Inferior parietal cortex (tissue), 1 donor: ENCODE results near the gene HRH2.
"Not testable (repeated sequence)": the region's sequence is repeated elsewhere in the genome, so short reads cannot be mapped to it uniquely, and the experiment has no call there.

Experiments used
- DNase-seq: peaks from one replicate; pipeline ENCODE4 v3.0.0-alpha.2; 2016; ENCODE audit errors: extremely low spot score

HRH2 gene, protein sequence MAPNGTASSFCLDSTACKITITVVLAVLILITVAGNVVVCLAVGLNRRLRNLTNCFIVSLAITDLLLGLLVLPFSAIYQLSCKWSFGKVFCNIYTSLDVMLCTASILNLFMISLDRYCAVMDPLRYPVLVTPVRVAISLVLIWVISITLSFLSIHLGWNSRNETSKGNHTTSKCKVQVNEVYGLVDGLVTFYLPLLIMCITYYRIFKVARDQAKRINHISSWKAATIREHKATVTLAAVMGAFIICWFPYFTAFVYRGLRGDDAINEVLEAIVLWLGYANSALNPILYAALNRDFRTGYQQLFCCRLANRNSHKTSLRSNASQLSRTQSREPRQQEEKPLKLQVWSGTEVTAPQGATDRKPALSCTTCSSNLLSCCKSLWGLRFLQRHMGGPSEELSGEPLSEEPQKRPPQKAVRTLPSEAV

DNA sequence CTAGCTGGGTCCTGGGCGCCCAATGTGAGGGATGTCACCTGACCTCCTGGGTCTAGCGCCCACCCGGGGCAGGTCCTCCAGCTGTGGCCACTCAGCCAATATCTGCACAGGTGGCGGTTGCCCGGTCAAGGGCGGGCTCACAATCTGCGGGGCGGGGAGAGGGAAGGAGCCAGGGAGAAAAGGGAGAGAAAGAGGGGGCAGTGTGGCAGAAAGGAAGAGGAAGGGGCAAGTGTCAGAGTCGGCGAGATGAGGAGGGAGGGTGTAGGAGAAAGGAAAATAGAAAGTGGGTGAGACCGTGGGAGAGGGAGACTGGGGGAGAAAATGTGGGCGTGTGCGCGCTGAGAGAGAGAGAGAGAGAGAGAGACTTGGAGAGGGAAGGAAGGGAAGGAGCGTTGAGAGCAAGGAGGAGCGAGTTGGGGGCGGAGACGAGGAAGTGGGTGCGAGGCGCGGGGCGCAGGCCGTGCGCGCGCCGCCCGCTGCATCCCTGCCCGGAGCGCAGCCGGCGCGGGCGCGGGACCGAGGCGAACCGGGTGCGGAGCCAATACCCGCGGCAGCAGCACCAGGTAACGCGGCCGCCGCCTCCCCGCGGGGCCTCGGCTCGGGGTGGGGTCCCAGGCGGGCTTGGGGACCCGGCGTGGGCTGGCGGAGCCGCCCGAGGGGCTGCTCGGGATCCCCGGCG, at the start of gene HRH2:
TSS of gene HRH2 (plus strand) at position 479 of the 679 bp plus-strand sequence. CDS start 25,163 bp downstream, outside the sequence.
- no peak for DNase-seq

DNA sequence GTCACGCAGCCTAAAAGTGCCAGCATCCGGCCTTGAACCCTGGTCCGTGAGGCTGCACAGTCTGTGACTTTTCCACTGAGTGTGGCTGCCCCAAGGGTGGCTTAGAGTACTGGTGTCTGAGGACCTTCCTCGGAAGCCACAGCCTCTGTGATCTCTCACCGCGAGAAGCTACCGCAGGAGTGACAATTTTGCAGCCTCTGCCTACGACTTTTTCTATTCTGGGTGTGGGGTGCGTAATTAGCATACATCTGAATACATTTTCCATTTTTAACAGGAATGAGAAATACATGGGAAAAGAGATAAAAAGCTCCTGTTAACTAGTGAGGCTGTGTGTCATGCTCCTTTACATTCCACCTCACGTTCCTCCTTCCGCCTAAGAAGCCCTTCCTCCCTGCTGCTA, 48.3 kb upstream of the HRH2 start:
- DNase-seq: no peak

DNA sequence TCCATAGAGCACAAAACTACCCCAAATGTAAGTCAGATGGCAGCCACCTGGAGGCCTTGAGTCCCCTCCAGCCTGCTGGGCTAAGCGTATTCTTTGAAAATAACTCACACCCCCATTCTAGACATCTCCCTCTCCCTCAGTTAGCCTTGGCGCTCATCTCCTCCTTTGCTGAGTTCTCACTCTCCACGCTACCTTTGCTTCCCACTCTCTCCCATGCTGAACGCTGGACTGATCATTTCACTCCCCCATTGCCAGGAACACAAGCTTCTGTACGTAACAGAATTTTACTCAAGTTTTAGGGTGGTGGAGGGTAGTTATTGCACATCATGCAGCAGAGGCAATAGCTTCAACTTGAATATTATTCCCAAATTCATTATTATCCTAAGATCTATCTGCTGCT, 47.5 kb upstream of the HRH2 start:
- DNase-seq: no peak

DNA sequence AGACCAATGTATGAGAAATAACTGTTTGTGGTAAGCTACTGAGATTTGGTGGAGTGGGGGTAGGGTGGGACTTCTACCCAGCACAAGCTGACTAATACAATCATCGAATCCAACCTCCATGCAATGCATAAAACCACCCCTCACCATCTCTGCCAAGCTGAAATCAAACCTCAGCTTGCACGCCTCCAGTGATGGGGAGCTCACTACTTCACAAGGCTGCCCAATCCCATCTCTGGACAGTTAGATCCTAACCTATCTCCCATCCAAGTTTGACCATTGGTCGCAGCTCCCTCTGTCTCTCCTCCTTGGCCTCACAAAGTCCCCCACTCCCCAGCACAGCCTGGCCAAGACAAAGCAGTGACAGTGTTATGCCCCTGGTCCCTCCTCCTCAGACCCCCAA, 47.0 kb upstream of the HRH2 start:
- no peak for DNase-seq

DNA sequence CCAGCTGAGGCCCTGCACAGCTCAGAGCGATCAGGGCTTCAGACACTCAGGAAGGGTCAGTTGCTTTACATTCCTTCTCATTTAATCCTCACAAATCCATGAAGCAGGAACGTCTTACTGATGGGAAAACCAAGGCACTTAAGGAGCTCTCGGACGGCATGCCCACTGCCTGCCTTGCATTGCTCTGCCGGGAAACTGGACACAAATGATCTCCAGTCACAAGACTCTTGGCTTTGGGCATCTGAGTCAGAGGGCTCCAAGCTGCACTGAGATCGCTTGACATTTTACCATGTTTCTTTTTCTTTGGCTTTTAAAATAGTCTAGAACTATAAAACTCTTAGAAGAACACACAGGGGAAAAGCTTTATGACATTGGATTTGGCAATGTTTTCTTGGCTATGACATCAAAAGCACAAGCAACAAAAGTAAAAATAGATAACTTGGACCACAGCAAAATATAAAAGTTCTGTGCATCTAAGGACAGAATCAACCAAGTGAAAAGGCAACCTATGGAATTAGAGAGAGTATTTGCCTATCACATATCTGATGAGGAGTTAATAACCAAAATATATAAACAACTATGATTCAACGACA, 43.6 kb upstream of the HRH2 start:
- DNase-seq: no peak

DNA sequence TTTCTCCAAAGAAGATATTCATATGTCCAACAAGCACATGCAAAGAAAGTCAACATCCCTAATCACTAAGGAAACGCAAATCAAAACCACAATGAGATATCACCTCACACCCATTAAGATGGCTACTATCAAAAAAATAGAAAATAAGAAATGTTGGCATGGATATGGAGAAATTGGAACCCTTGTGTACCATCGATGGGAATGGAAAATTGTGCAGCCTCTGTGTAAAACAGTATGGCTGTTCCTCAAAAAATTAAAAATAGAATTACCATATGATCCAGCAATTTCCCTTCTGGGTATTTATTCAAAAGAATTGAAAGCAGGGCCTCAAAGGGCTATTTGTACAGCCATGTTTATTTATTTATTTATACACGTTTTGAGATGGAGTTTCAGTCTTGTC, 43.0 kb upstream of the HRH2 start:
- no peak for DNase-seq

DNA sequence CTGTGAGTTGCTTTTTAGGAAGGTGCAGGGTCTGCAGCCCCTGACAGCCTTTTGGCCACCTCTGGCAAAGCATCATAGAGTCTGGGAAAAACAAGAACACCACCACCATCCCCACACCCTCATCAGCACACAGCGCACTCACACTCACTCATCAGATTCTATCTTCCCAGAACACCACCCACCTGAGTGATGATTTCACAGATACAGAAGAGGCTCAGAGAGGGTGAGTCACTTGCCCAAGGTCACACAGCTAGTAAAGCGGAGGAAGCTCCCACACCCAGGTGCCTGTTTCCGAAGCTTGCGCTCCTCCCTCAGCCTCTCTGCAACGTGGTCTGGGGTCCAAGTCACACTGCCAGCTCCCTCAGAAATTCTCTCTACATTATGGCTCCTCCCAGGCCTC, 41.8 kb upstream of the HRH2 start:
- no peak for DNase-seq

DNA sequence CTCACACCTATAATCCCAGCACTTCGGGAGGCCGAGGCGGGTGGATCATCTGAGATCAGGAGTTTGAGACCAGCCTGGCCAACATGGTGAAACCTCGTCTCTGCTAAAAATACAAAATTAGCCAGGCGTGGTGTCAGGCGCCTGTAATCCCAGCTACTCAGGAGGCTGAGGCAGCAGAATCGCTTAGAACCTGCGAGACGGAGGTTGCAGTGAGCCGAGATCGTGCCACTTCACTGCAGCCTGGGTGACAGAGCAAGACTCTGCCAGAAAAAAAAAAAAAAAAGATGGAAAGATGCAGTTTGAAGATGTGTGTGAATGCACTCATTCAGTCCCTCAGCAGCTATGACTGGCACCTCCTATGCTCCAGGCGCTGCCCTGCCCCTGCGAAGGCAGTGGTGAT, 41.3 kb upstream of the HRH2 start:
- DNase-seq: not testable (repeated sequence)

DNA sequence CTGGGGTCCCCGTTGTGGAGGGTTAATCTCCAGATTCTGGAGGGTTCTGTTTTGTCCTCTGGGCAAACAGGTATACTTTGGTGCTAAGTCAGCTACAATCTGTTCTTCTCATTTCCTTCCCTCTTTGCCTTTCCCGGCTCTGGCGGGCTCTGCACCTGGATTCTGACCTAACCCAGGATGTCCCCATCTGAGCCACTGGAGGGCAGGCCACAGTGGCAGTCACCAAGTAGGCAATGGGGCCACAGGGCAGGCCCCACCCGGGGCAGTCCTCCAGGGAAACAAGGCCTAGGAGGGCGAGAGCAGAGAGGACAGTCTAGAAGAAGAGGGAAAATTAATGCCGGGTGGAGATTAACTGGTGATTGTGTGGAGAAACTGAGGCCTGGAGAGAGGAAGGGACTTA, 40.4 kb upstream of the HRH2 start:
- no peak for DNase-seq

DNA sequence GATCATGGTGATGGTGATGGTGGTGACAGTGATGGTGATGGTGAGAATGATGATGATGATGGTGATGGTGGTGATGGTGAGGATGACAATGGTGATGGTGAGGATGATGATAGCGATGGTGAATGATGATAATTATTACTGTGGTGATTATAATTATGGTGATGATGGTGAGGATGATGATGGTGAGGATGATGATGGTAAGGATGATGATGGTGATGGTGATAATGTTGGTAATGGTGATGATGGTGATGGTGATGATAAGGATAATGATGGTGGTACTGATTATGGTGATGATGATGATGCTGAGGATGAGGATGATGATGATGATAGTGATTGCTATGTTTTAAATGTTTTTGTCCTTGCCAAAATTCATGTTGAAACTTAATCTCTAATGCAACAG, 37.3 kb upstream of the HRH2 start:
- no peak for DNase-seq

DNA sequence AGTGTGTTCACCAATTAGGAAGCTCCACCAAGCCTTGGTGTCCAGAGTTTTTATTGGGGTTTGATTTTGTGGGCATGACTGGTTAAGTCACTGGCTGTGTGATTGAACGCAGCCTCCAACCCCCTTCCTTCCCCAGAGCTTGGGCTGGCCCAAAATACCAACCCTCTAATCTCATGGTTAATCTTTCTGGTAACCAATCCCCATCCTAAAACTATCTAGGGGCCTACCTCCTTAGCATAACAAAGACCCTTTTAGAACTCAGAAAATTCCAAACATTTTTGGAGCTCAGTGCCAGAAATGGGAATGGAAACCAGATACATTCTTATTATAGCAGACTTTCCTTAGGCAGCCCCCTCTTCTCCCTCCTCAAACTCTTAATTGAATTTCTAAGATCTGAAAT, 35.9 kb upstream of the HRH2 start:
- DNase-seq: no peak

DNA sequence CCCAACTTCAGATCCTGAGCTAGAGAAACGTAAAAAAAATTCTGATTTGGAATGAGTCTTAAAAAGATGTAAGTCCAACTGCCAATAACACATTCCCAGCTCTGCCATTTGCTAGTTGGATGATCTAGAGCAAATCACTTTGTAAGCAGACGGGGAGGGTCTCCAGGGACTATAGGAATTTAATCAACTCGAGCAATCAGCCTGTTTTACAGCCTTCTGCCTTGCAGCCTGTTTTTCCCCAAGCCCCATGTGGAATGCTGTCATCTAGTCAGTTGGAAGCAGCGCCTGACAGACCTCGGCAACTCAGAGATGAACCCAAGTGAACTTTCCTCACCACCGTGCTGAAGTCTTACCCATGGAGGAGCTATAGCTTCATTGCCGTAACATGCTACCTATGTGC, 34.8 kb upstream of the HRH2 start:
- no peak for DNase-seq

DNA sequence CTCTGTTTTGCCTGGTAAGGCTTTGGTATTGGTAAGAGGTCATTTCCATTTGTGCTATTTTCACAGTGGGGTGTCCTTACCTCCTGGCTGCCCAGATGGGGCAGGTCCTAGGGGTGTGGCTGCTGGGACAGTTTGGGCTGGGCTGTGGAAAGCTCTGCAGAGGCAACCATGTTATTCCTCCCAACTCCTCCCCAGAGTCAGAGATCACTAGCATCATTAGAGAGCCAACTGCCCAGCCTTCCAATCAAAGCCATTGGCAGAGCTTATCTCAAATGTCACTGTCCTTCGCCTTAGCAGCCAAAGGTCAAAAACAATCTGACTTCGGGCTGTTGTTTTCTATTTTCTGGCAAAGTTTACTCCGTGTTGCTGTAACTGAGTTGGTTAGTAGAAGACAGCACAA, 33.6 kb upstream of the HRH2 start:
- DNase-seq: no peak

DNA sequence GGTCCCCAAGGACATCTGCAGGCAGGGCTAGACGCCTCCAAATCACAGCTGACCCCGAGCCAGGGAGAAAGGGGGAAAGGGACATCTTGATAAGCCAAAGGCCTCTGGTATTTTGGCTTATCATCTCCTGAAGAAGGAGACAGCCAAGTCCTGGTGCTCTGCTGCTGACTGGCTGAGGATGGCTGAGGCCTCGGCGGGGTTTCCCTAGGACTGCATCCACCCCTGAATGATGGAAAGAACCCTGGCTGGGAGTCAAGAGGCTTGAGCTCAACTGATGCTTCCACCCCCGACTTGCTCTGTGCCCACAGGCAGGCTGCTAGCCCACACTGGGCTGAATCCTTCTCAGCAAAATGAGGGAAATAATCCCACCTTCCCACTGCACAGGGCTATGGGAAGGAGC, 30.9 kb upstream of the HRH2 start:
- DNase-seq: no peak

DNA sequence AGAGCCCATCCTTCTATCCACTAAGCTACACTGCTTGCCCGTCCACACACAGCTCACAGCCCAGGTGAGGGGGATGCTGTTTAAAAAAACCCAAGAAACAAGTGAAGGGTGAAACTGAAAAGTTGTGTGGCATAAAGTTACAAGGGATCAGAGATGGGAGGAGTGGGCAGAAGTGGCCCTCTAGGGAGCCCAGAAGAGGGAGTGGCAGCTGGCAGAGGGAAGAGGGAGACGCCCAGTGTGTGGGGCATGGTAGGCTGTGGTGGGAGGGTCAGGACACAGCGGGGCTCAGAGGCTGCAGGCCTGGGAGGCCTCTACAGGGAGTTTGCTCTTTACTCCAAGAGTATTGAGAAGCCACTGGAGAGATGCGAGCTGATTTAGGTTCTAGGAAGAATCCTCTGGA, 30.1 kb upstream of the HRH2 start:
- no peak for DNase-seq

DNA sequence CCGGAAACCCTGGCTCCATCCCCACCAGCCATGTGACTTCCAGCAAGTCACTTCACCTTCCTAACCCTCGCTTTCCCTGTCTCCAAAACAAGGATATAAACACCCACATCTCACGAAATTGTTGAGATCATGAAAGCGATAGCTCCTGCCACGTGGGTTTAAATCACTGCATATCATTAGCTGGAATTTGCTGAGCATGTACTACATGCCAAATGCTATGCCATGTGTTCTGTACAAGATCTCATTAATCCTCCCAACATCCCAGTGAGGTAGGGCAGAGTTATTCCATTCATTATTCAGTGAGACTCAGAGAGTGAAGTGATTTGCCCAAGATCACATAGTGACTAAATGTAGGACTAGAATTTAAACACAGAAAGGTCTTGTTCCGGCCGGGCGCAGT, 29.2 kb upstream of the HRH2 start:
- DNase-seq: no peak

DNA sequence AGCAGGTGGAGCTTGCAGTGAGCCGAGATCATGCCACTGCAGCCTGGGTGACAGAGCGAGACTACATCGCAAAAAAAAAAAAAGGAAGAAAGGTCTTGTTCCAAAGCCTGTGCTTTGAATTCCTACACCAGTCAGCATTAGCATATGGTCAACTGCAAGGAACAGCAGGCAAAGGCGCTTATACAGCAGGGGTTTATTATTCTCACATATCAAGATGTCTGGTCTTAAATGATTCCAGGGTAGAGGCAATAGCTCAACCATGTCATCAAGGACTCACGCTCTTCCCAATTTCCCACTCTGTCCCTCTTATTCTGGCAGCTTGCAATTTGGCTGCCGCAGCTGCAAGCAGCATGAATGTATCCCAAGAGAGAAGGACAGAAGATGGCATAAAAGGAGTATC, 28.6 kb upstream of the HRH2 start:
- DNase-seq: no peak

DNA sequence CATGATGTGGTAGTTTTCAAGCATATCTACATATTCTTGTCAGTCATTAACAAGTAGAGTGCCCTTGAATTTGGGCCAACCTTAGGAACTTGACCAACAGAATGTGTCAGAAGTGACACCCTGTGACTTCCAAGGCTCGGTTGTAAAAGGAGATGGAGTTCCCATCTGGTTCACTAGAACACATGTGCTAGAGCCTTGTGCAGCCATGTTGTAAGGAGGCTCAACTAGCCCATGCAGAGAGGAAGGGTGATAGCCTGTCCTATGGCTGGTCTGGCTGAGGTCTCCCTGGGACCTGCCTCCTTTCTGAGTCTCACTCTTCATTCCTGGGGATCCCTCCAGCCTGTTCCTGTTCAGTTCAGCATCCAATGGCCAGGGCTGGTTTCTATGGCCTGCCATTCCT, 28.1 kb upstream of the HRH2 start:
- no peak for DNase-seq

DNA sequence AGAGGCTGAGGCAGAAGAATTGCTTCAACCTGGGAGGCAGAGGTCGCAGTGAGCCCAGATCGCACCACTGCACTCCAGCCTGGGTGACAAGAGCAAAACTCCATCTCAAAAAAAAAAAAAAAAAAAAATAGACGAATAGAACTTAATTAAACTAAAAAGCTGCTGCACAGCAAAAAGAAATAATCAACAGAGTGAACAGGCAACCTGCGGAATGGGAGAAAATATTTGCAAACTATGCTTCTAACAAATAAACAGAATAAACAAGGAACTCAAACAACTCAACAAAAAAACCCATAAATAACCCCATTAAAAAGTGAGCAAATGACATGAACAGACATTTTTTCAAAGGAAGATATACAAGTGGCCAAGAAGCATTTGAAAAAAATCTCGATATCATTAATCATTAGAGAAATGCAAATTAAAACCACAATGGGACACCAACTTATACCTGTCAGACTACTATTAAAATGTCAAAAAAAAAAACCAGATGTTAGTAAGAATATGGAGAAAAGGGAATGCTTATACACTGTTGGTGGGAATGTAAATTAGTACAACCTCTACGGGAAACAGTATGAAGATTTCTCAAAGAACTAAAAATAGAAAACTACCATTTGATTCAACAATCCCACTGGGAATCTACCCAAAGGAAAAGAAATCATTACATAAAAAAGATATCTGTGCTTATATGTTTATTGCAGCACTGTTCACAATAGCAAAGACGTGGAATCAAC, 21.9 kb upstream of the HRH2 start:
- DNase-seq: no peak

DNA sequence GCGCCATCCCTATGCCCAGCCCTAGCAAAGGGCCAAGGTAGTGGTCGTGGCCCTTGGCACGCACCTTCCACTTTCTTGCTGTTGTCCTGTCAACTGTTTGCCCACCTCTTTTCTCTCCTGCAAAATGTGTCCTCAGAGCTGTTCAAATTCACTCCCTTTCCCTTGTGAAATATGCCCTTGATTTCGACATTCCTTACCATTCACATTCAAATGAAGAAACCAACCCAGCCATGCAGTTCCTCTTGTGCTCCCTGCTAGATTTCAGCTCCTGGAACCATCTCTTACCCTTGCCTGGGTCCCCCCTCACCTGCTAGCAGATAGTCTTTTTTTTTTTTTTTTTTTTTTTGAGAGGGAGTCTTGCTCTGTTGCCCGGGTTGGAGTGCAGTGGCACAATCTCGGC, 19.6 kb upstream of the HRH2 start:
- no peak for DNase-seq

DNA sequence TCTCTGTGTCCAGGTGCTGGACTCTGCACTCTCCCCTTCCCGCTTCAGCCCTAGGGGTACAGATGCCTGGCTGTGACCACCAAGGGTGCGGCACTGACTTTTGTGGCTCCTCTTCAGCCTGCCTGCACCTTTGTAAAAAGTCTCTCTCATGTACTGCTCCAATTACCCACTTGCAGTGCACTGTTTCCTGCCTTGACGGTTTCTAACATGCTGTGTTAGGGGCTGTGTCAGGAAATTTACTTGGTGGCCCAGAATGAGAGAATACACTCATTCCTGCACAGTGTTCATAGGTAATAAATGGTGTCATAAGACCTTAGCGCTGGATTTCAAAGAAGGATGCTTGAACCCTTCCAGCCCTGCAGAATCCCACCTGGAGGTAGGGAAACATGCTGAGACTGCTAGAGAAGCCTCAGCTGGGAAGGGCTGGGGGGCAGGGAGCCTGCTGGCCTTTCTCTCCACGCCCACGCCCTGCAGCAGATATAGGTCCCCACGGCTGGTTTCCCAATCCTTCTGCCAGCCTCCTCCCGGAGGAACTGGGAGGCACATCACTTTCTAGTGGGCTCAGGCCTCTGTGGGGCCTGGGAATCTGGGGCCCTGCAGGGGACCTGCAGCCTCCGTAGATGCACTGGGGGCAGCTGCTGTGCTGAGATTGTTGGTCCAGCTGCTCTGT, 17.6 kb upstream of the HRH2 start:
- DNase-seq: no peak

DNA sequence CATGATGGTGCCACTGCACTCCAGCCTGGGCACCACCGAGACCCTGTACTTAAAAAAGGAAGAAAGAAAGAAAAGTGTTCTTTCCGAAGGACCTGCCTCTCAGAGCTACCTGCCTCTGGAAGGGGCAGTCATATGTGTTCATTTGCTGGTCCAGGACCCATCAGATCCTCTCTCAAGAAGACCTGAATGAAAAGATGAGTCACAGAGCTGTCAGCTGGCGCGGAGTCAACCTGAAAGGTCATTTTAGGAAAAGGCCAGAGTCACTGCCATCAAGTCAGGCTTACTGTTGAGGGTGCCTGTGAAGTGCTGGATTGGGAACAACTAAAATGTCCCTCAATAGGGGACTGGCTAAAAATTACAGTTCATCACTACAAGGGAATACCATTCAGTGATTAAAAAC, 14.9 kb upstream of the HRH2 start:
- no peak for DNase-seq
